ENCODE measurements around the gene DNAH11.

GRCh38 chr7:21526007-21526406 lies 16.8 kb upstream of the DNAH11 start:
- TF ChIP-seq ZNF589 (CRISPR knock-in tag; IDR thresholded peaks at IDR 0.05; ENCODE audit: low read depth) (no peak), ZNF511 (CRISPR knock-in tag; IDR thresholded peaks at IDR 0.05) (no peak), NBN (IDR thresholded peaks at IDR 0.05; ENCODE audit: low read depth) (no peak), CBX2 (IDR thresholded peaks at IDR 0.05; ENCODE audit: insufficient read depth, low read length, poor library complexity, severe bottlenecking) (no peak), YY1 (IDR thresholded peaks at IDR 0.05; ENCODE audit: borderline replicate concordance in 1 of 3, control insufficient read depth in 1 of 3, extremely low read depth in 1 of 3, insufficient read depth in 3 of 3, insufficient read length in 1 of 3, insufficient replicate concordance in 2 of 3, low read depth in 1 of 3, low read length in 2 of 3) (no peak), PCBP2 (IDR thresholded peaks at IDR 0.05; ENCODE audit: low read depth, low read length, poor library complexity, severe bottlenecking) (no peak), FOS (IDR thresholded peaks at IDR 0.05; ENCODE audit: extremely low read depth, insufficient read length) (no peak), CTCF (IDR thresholded peaks at IDR 0.05 in 2 of 3, conservative IDR thresholded peaks at IDR 0.05 in 1 of 3; ENCODE audit: insufficient read depth in 2 of 3, low read depth in 1 of 3, low read length in 3 of 3) (peak in 2 of 3 experiments; percentile 32 to 37; a peak in 3 of 6 replicates), ZNF24 (IDR thresholded peaks at IDR 0.05) (no peak)
- TF ChIP-seq, protein P1, sequence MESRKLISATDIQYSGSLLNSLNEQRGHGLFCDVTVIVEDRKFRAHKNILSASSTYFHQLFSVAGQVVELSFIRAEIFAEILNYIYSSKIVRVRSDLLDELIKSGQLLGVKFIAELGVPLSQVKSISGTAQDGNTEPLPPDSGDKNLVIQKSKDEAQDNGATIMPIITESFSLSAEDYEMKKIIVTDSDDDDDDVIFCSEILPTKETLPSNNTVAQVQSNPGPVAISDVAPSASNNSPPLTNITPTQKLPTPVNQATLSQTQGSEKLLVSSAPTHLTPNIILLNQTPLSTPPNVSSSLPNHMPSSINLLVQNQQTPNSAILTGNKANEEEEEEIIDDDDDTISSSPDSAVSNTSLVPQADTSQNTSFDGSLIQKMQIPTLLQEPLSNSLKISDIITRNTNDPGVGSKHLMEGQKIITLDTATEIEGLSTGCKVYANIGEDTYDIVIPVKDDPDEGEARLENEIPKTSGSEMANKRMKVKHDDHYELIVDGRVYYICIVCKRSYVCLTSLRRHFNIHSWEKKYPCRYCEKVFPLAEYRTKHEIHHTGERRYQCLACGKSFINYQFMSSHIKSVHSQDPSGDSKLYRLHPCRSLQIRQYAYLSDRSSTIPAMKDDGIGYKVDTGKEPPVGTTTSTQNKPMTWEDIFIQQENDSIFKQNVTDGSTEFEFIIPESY (CRISPR knock-in tag; IDR thresholded peaks at IDR 0.05): no peak
- TF ChIP-seq, protein P2, sequence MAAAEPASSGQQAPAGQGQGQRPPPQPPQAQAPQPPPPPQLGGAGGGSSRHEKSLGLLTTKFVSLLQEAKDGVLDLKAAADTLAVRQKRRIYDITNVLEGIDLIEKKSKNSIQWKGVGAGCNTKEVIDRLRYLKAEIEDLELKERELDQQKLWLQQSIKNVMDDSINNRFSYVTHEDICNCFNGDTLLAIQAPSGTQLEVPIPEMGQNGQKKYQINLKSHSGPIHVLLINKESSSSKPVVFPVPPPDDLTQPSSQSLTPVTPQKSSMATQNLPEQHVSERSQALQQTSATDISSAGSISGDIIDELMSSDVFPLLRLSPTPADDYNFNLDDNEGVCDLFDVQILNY (CRISPR knock-in tag; IDR thresholded peaks at IDR 0.05): no peak
- TF ChIP-seq, protein P3, sequence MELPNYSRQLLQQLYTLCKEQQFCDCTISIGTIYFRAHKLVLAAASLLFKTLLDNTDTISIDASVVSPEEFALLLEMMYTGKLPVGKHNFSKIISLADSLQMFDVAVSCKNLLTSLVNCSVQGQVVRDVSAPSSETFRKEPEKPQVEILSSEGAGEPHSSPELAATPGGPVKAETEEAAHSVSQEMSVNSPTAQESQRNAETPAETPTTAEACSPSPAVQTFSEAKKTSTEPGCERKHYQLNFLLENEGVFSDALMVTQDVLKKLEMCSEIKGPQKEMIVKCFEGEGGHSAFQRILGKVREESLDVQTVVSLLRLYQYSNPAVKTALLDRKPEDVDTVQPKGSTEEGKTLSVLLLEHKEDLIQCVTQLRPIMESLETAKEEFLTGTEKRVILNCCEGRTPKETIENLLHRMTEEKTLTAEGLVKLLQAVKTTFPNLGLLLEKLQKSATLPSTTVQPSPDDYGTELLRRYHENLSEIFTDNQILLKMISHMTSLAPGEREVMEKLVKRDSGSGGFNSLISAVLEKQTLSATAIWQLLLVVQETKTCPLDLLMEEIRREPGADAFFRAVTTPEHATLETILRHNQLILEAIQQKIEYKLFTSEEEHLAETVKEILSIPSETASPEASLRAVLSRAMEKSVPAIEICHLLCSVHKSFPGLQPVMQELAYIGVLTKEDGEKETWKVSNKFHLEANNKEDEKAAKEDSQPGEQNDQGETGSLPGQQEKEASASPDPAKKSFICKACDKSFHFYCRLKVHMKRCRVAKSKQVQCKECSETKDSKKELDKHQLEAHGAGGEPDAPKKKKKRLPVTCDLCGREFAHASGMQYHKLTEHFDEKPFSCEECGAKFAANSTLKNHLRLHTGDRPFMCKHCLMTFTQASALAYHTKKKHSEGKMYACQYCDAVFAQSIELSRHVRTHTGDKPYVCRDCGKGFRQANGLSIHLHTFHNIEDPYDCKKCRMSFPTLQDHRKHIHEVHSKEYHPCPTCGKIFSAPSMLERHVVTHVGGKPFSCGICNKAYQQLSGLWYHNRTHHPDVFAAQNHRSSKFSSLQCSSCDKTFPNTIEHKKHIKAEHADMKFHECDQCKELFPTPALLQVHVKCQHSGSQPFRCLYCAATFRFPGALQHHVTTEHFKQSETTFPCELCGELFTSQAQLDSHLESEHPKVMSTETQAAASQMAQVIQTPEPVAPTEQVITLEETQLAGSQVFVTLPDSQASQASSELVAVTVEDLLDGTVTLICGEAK (IDR thresholded peaks at IDR 0.05): no peak
- TF ChIP-seq, protein P3 (CRISPR knock-in tag; IDR thresholded peaks at IDR 0.05): no peak

Data from K562 (cell line).